HG02870 (cell line): ENCODE results near the gene AREG.

Experiments used
- ATAC-seq: cut with Tn5 transposase; IDR thresholded peaks from one replicate; pipeline ENCODE4 v1.9.1; 2021; ENCODE audit warnings: mild to moderate bottlenecking, moderate library complexity; ENCODE audit not compliant: unreplicated experiment

AREG gene

GRCh38 chr4:74501579-74501978, 56.6 kb downstream of the AREG start:
- no peak for ATAC-seq

DNA sequence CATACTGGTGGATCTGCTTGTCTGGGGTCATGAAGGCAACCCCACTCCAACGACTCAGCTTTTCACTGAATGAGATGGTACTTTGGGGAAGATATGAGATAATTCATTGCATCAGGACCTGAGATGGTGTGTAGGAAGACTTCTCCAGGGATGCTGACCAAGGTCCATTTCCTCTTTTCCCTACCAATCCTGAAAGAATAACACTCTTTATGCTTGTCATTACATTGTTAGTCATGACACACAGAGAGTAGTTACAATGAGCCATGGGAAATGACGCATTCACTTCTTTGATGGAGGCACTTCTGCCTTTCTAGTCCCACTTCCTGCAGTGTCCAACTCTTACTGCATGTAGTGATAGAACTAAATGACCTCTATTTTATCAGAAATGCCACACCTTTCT, 58.6 kb downstream of the AREG start:
- no peak for ATAC-seq

- no peak for ATAC-seq
These were observed 59.3 kb downstream of the AREG start for GRCh38 chr4:74504212-74504611.
